HG03060 (cell line): ENCODE data around the gene NBPF1.
"Not testable (repeated sequence)": the region's sequence is repeated elsewhere in the genome, so short reads cannot be mapped to it uniquely, and the experiment has no call there.

Experiments used
- ATAC-seq: cut with Tn5 transposase; IDR thresholded peaks from one replicate; pipeline ENCODE4 v1.9.1; 2021; ENCODE audit warnings: low read depth, moderate number of reproducible peaks; ENCODE audit not compliant: unreplicated experiment

Gene NBPF1

GRCh38 chr1:16607853-16608815 is 5.2 kb downstream of the NBPF1 start:
- ATAC-seq: not testable (repeated sequence)

GRCh38 chr1:16607433-16607851 is 5.9 kb downstream of the NBPF1 start:
- ATAC-seq: no peak

- ATAC-seq: not testable (repeated sequence)
Measured at GRCh38 chr1:16606666-16607432, 6.5 kb downstream of the NBPF1 start.

- no peak for ATAC-seq
Measured at GRCh38 chr1:16605532-16606505, 7.5 kb downstream of the NBPF1 start.

- ATAC-seq: no peak
Measured at GRCh38 chr1:16605213-16605525, 8.2 kb downstream of the NBPF1 start.

GRCh38 chr1:16604514-16605212 is 8.7 kb downstream of the NBPF1 start:
- ATAC-seq: not testable (repeated sequence)

GRCh38 chr1:16603623-16604022 is 9.7 kb downstream of the NBPF1 start:
- not testable (repeated sequence) for ATAC-seq

DNA sequence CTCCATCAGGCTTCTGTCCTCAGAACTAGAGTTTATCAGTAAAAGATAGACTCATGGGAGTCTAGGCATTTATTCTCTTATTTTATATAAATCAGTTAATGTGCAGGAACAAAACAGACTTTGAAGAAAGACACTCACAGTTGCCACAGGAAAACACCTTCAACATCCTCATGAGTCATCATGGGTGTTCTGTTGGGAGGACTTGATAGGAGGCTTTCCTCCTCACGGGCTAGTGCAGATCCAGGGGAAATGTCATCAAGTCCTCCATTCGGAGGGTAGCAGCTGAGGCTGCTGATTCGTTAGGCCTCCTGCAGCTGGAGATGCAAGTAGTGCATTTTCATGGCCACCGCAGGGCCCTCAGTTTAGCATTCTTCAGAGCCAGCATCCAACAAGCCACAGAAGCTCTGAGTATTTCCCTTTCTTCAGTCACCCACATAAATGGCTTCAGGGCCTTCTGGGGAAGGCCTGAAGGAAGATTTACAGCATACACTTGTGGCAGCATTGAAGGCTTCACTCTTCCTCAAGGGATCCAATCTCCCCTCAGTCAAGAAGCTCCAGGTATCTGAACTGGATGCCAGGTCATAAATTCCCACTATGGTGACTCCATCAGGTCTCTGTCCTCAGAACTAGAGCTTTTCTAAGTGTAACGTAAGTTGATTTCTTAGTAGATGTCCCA is 10.9 kb downstream of the NBPF1 start:
- ATAC-seq: not testable (repeated sequence)

DNA sequence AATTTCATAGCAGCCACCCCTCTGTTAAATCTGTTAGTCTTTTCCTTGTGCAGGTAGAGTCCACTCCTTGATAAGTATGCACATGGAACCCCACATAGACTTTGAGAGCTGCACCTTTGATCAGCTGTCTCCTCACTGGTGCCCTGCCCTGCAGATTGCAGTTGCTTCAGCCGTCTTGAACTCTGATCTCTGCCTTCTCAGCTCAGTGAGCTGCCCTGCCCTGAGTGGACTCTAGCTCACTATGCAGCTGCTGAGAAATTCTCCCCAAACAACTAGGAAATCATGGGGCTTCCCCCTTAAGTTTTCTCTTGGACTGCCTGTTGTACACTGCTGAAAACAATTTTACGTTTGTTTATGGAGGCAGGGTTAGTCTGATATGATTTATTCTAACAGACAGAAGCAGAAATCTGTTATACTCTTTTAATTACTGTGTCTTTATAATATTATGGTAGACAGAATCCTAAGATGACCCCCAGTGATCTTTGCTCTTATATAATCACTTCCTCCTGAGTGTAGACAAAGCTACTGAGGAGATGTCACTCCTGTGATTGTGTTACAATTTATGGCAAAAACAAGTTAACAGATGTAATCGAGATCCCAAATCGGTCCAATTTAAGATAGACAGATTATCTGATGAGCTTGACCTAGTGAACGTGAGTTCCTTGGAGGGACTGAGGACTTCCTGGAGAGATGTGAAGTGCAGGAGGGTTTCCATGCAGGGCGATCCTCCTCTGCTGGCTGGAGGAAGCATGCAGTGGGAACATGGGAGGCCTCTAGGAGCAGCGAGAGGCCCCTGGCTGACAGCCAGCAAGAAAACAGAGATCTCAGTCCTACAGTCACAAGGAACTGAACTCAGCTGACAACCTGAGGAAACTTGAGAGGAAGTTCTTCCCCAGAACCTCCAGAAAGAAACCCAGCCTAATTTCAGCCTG is 12.2 kb downstream of the NBPF1 start:
- not testable (repeated sequence) for ATAC-seq

GRCh38 chr1:16599326-16599725 is 14.0 kb downstream of the NBPF1 start:
- not testable (repeated sequence) for ATAC-seq

GRCh38 chr1:16595216-16595615 is 18.1 kb downstream of the NBPF1 start:
- not testable (repeated sequence) for ATAC-seq

- not testable (repeated sequence) for ATAC-seq
Measured at GRCh38 chr1:16591845-16592244, 21.5 kb downstream of the NBPF1 start.

- not testable (repeated sequence) for ATAC-seq
Measured at GRCh38 chr1:16588081-16588480, 25.3 kb downstream of the NBPF1 start.

DNA sequence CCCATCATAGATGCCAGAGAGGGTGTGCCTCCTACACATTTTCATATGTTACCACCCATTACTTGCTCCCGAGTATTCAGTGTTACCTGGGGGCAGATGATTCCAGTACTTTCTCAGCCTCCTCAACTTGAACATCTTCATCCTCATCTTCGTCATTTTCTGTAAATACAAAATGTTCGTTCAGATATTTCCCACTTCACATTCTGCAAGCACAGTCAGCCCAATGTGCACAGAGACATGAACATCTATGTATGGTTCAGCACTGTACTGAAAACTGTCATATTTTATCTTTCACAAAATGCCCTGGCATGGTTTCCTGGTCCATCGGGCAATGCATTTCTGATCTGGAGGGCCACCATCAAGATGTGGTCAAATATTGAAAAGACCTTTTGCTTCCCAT is 25.7 kb downstream of the NBPF1 start:
- not testable (repeated sequence) for ATAC-seq

- ATAC-seq: not testable (repeated sequence)
Measured at GRCh38 chr1:16565324-16565723, 48.0 kb downstream of the NBPF1 start.

GRCh38 chr1:16561035-16561434 is 52.3 kb downstream of the NBPF1 start:
- not testable (repeated sequence) for ATAC-seq

- ATAC-seq: not testable (repeated sequence)
Measured at GRCh38 chr1:16560498-16560897, 52.9 kb downstream of the NBPF1 start.

DNA sequence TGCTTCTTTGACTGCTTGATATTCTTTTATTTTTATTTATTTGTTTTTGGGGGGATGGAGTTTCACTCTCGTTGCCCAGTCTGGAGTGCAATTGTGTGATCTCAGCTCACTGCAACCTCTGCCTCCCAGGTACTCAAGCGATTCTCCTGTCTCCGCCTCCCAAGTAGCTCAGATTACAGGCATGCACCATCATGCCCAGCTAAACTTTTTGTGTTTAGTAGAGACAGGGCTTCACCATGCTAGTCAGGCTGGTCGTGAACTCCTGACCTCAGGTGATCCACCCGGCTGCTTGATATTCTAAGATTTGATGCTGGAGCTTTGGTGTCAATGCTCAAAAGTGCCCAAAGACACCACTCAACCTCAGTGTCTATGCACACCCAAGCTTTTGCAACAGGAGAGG is 53.7 kb downstream of the NBPF1 start:
- ATAC-seq: not testable (repeated sequence)
